ENCODE data around the gene KRT6A. TPM values are rescaled to one million over a fixed set of nuclear protein-coding genes. Genes with fewer than 3 reads are reported as not detected.

Gene KRT6A
- total and polyA plus RNA-seq, 4 donors = 0.38 to 1.8 TPM; not detected in 2

DNA sequence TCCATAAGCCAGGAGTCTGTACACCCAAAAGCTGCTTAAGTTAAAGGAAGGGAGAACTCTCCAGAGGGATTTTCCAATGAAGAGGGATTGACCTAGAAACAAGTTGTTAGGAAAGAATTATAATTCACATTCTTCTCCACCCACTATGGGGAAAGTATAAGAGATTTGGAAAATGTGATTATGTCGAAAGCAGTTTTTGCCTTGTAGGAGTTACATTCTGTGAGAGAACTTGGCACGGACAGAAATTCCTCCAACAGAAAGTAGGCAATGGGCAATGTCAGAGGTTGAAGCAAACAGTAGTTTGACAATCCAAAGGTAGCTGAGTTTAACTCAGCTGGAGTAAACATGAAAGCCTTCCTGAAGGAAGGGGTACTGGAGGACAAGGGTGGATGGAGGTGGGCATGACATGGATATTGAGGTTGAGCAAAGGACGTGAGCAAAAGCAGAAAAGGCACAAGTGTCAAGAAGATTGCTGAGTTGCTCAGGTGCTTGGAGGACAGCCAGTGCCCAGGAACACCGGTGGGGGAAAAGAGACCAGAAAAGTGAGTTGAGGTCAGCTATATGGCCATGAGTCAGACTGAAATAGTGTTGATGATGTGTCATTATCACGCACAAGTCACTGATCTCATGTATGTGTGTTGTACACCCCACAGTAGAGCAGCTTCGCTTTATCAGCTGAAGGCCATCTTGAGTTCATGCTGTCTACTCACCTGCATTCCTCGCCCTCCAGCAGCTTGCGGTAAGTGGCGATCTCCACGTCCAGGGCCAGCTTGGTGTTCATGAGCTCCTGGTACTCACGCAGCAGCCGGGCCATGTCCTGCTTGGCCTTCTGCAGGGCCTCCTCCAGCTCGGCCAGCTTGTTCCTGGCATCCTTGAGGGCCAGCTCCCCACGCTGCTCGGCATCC, 23.1 kb upstream of the KRT6A start:
- H3K4me3 ChIP-seq (ENCODE audit: low read length in 2 of 2) = no peak overlapping the region
- H3K27me3 ChIP-seq (ENCODE audit: control insufficient read depth in 1 of 2, insufficient read depth in 2 of 2, low read length in 1 of 2) = no peaks in the 10 kb centered on the region
- DNase-seq (no peak), ATAC-seq (ENCODE audit: low FRiP score) (no peak)
- intact Hi-C loops (cut with DNase I) = loop anchor here in 1 of 2 donors (10.0 kb wide), 1 partner anchor 361 kb away; no protein-coding TSS in a partner anchor
- no peak overlapping the region for H3K27ac ChIP-seq (ENCODE audit: low read depth in 1 of 2, low read length in 2 of 2)
- no peaks in the 10 kb centered on the region for H3K4me1 ChIP-seq (ENCODE audit: control insufficient read depth in 1 of 2, insufficient read depth in 2 of 2, low read length in 2 of 2)
- H3K36me3 ChIP-seq (ENCODE audit: control insufficient read depth in 1 of 2, insufficient read depth in 2 of 2, low read length in 1 of 2) = no peaks in the 10 kb centered on the region
- peaks cover 1% of the 10 kb centered on the region for H3K9me3 ChIP-seq (ENCODE audit: control insufficient read depth, low read length)
- WGBS, 2 donors = 84 to 88% methylated on average over 15 of the region's 15 CpGs

DNA sequence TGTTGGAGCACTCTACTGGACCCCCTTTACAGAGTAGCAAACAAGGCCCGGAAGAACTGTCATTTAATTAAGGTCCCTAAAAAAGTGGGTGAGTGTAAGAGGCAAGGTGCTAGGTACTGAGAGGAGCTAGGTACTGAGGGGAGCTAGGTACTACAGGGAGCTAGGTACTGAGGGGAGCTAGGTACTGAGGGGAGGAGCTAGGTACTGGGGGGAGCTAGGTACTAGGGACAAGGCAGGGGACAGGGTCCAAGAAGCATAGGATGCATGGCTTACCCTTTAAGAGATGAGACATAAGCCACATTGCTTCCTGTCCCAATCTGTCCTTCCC, 22.2 kb upstream of the KRT6A start:
- Histone ChIP-seq H3K4me3 (ENCODE audit: low read length in 2 of 2) (no peak overlapping the region), H3K27me3 (ENCODE audit: control insufficient read depth in 1 of 2, insufficient read depth in 2 of 2, low read length in 1 of 2) (no peaks in the 10 kb centered on the region), H3K36me3 (ENCODE audit: control insufficient read depth in 1 of 2, insufficient read depth in 2 of 2, low read length in 1 of 2) (no peaks in the 10 kb centered on the region), H3K27ac (ENCODE audit: low read depth in 1 of 2, low read length in 2 of 2) (no peak overlapping the region), H3K4me1 (ENCODE audit: control insufficient read depth in 1 of 2, insufficient read depth in 2 of 2, low read length in 2 of 2) (no peaks in the 10 kb centered on the region), H3K9me3 (ENCODE audit: control insufficient read depth, low read length) (peaks cover 1% of the 10 kb centered on the region)
- WGBS, 2 donors = 88 to 91% methylated on average over 1 of the region's 1 CpG
- ATAC-seq (ENCODE audit: low FRiP score) (no peak), DNase-seq (no peak)
- intact Hi-C loops (cut with DNase I) = loop anchor here in 1 of 2 donors (10.0 kb wide), 1 partner anchor 360 kb away; no protein-coding TSS in a partner anchor

DNA sequence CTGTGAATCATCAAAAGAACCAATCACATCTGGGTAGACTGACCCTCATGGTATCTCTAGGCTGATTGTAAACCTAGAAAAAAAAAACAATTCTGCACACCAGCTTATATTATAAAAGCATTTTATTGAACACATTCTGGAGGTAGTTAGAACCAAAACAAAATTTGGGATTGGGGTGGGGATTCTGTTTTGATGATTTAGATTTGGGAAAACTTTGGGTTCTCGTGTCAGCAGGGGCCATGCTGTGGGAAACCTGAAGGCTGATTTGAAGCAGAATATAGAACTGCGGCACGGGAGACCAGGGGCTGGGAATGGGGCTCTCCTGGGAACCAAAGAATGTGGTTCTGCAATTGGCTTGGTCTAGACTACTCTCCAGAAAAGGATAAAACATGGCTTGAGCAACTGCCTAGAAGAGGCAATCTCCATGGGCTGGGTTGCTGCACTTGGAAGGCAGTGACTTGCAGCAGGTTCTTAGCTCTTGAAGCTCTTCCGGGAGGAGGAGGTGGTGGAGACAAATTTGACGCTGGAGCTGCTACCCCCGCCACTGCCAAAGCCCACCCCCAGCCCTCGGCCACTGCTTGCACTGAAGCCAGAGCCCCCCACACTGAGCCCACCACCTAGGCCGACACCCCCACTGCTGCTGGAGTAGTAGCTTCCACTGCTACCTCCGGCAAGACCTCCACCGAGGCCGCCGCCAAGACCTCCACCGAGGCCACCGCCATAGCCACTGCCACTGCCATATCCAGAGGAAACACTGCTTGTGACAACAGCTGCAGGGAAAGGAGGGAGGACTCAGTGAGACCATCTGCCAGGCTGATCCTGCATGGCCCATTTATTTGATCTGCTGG, 21.6 kb upstream of the KRT6A start:
- DNase-seq = no peak
- H3K4me3 ChIP-seq (ENCODE audit: low read length in 2 of 2) = no peak overlapping the region
- no peaks in the 10 kb centered on the region for H3K27me3 ChIP-seq (ENCODE audit: control insufficient read depth in 1 of 2, insufficient read depth in 2 of 2, low read length in 1 of 2)
- 82 to 88% methylated on average over 13 to 14 of the region's 14 CpGs for WGBS, 2 donors
- H3K4me1 ChIP-seq (ENCODE audit: control insufficient read depth in 1 of 2, insufficient read depth in 2 of 2, low read length in 2 of 2) = no peaks in the 10 kb centered on the region
- no peak for ATAC-seq (ENCODE audit: low FRiP score)
- intact Hi-C loops (cut with DNase I) = loop anchor here in 1 of 2 donors (10.0 kb wide), 1 partner anchor 360 kb away; no protein-coding TSS in a partner anchor
- H3K36me3 ChIP-seq (ENCODE audit: control insufficient read depth in 1 of 2, insufficient read depth in 2 of 2, low read length in 1 of 2) = no peaks in the 10 kb centered on the region
- no peak overlapping the region for H3K27ac ChIP-seq (ENCODE audit: low read depth in 1 of 2, low read length in 2 of 2)
- H3K9me3 ChIP-seq (ENCODE audit: control insufficient read depth, low read length) = peaks cover 1% of the 10 kb centered on the region

DNA sequence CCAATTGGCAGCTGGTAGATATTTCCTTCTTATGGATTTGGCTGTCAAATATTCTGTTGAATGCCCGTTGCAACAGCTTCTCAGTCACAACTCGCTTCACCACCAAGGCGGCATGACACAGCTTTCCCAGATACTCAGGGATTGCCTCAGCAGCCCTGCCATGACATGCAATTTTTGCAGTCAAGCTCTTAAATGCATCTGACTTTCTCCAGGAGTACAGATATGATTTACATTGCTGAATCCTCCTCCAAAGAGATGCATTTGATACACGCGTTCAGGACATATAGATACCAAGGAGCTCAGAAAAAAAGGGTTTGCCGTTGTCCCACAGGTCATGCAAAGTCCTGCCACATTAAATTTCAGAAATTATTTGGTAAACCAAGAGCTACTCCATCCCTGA, 20.7 kb upstream of the KRT6A start:
- WGBS, 2 donors = 86 to 92% methylated on average over 6 of the region's 6 CpGs
- H3K4me1 ChIP-seq (ENCODE audit: control insufficient read depth in 1 of 2, insufficient read depth in 2 of 2, low read length in 2 of 2) = no peaks in the 10 kb centered on the region
- DNase-seq = no peak

DNA sequence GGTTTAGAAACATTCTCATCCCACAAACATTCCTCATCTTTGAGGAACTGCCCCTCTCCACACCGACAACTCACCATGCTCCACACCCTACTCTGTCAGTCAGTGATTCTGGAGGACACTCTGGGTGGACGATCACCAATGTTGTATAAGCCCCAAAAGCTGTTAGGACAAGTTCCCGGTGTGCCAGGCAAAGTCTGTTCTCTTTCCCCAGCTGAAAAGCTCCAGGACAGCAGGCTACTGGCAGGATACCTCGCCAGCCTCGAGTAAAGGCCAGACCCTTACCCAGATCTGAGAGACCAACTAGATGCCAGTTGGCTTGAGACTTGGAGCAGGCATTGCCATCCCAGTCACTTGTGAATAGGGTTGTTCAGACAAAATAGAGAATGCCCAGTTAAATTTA, 15.2 kb upstream of the KRT6A start:
- Histone ChIP-seq H3K4me1 (ENCODE audit: control insufficient read depth in 1 of 2, insufficient read depth in 2 of 2, low read length in 2 of 2) (no peaks in the 10 kb centered on the region), H3K27me3 (ENCODE audit: control insufficient read depth in 1 of 2, insufficient read depth in 2 of 2, low read length in 1 of 2) (no peaks in the 10 kb centered on the region), H3K9me3 (ENCODE audit: control insufficient read depth, low read length) (peaks cover 1% of the 10 kb centered on the region), H3K36me3 (ENCODE audit: control insufficient read depth in 1 of 2, insufficient read depth in 2 of 2, low read length in 1 of 2) (no peaks in the 10 kb centered on the region), H3K4me3 (ENCODE audit: low read length in 2 of 2) (no peak overlapping the region), H3K27ac (ENCODE audit: low read depth in 1 of 2, low read length in 2 of 2) (no peak overlapping the region)
- no peak for DNase-seq
- 77 to 79% methylated on average over 5 of the region's 5 CpGs for WGBS, 2 donors
- intact Hi-C loops (cut with DNase I) = loop anchor here in 1 of 2 donors (5.0 to 10.0 kb wide), 2 partner anchors 133 to 351 kb away; no protein-coding TSS in a partner anchor
- ATAC-seq (ENCODE audit: low FRiP score) = no peak

More for the DNA sequence above, 20.7 kb upstream of the KRT6A start:
- H3K4me3 ChIP-seq (ENCODE audit: low read length in 2 of 2) = no peak overlapping the region
- intact Hi-C loops (cut with DNase I) = loop anchor here in 1 of 2 donors (10.0 kb wide), 1 partner anchor 359 kb away; no protein-coding TSS in a partner anchor
- H3K27me3 ChIP-seq (ENCODE audit: control insufficient read depth in 1 of 2, insufficient read depth in 2 of 2, low read length in 1 of 2) = no peaks in the 10 kb centered on the region
- no peaks in the 10 kb centered on the region for H3K36me3 ChIP-seq (ENCODE audit: control insufficient read depth in 1 of 2, insufficient read depth in 2 of 2, low read length in 1 of 2)
- no peak for ATAC-seq (ENCODE audit: low FRiP score)
- H3K27ac ChIP-seq (ENCODE audit: low read depth in 1 of 2, low read length in 2 of 2) = no peak overlapping the region
- peaks cover 1% of the 10 kb centered on the region for H3K9me3 ChIP-seq (ENCODE audit: control insufficient read depth, low read length)

DNA sequence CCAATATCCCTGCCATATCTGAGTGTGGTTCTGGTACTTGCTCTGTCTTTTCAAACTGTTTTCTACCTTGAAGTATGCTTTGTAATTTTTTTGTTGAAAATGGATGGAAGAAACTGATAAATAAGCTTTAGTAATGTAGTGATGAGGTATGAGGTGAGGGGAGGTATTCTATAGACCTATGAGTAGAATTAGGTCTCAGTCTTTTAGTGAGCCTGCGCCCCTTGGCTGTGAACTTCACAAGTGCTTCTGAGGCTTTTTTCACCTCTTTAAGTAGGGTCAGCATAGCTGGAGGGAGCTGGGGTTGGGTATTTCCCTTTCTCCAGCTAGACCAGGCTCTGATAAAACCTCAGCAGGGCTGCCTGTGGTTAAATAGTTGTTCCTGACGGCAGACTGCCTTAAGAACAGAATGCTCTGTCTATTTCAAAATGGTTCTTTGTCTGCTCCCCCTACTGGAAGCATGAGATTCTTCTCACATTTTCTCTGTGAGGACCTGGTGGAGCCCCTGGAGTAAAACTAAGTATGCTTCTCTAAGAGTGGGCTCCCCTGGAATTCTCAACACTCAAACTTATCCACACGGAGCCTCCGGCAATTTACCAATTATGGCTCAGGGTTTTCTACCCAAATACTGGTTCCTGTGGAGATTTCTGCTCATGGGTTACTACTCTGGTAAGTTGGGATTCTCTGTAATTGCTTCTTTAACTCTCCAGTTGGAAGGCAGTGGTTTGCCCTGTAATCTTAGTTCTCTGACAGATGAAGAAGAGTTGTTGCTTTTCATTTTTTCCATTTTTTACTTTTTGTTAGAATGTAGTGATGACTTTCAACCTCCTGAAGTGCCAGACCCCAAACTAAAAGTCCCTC, 14.0 kb upstream of the KRT6A start:
- ATAC-seq (ENCODE audit: low FRiP score) = no peak
- no peak for DNase-seq
- 36 to 39% methylated on average over 4 of the region's 4 CpGs for WGBS, 2 donors
- no peak overlapping the region for H3K4me3 ChIP-seq (ENCODE audit: low read length in 2 of 2)
- H3K4me1 ChIP-seq (ENCODE audit: control insufficient read depth in 1 of 2, insufficient read depth in 2 of 2, low read length in 2 of 2) = no peaks in the 10 kb centered on the region
- intact Hi-C loops (cut with DNase I) = loop anchor here in 1 of 2 donors (5.0 to 10.0 kb wide), 2 partner anchors 132 to 350 kb away; no protein-coding TSS in a partner anchor
- peaks cover 1% of the 10 kb centered on the region for H3K9me3 ChIP-seq (ENCODE audit: control insufficient read depth, low read length)
- H3K36me3 ChIP-seq (ENCODE audit: control insufficient read depth in 1 of 2, insufficient read depth in 2 of 2, low read length in 1 of 2) = no peaks in the 10 kb centered on the region
- H3K27ac ChIP-seq (ENCODE audit: low read depth in 1 of 2, low read length in 2 of 2) = no peak overlapping the region
- no peaks in the 10 kb centered on the region for H3K27me3 ChIP-seq (ENCODE audit: control insufficient read depth in 1 of 2, insufficient read depth in 2 of 2, low read length in 1 of 2)

DNA sequence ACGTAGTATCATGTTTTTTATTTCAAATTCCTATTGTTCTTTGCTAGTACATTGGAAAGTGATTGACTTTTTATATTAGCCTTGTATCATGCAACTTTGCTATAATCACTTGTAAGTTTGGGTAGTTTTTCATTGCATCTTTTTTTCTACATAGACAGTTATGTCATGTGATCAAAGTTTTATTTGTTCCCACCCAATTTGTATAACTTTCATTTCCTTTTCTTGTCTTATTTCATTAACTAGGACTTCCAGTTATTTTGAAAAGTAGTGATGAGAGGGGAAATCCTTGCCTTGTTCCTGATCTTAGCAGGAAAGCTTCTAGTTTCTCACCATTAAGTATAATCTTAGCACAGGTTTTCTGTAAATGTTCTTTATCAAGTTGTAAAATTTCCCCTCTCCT, 9.8 kb upstream of the KRT6A start:
- 85 to 91% methylated on average over 1 of the region's 1 CpG for WGBS, 2 donors
- no peaks in the 10 kb centered on the region for H3K4me1 ChIP-seq (ENCODE audit: control insufficient read depth in 1 of 2, insufficient read depth in 2 of 2, low read length in 2 of 2)
- no peak for ATAC-seq (ENCODE audit: low FRiP score)

DNA sequence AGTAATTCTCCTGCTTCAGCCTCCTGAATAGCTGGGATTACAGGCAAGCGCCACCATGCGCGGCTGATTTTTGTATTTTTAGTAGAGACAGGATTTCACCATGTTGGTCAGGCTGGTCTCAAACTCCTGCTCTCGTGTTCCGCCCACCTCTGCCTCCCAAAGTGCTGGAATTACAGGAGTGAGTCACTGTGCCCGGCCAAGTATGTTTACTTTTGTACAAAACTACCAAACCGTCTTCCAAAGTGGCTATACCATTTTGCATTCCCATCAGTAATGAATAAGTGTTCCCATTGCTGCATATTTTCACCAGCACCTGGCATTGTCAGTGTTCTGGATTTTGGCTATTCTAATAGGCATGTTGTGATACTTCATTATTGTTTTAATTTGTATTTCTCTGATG, 8.4 kb upstream of the KRT6A start:
- DNase-seq (no peak), ATAC-seq (ENCODE audit: low FRiP score) (no peak)
- Histone ChIP-seq H3K9me3 (ENCODE audit: control insufficient read depth, low read length) (peaks cover 2% of the 10 kb centered on the region), H3K4me1 (ENCODE audit: control insufficient read depth in 1 of 2, insufficient read depth in 2 of 2, low read length in 2 of 2) (no peaks in the 10 kb centered on the region), H3K4me3 (ENCODE audit: low read length in 2 of 2) (no peak overlapping the region), H3K27me3 (ENCODE audit: control insufficient read depth in 1 of 2, insufficient read depth in 2 of 2, low read length in 1 of 2) (no peaks in the 10 kb centered on the region), H3K36me3 (ENCODE audit: control insufficient read depth in 1 of 2, insufficient read depth in 2 of 2, low read length in 1 of 2) (no peaks in the 10 kb centered on the region), H3K27ac (ENCODE audit: low read depth in 1 of 2, low read length in 2 of 2) (no peak overlapping the region)
- intact Hi-C loops (cut with DNase I) = loop anchor here in 1 of 2 donors (10.0 kb wide), 1 partner anchor 127 kb away; no protein-coding TSS in a partner anchor
- WGBS, 2 donors = 73 to 74% methylated on average over 7 of the region's 7 CpGs

More for the DNA sequence above, 9.8 kb upstream of the KRT6A start:
- intact Hi-C loops (cut with DNase I) = loop anchor here in 1 of 2 donors (10.0 kb wide), 1 partner anchor 128 kb away; no protein-coding TSS in a partner anchor
- Histone ChIP-seq H3K27ac (ENCODE audit: low read depth in 1 of 2, low read length in 2 of 2) (no peak overlapping the region), H3K36me3 (ENCODE audit: control insufficient read depth in 1 of 2, insufficient read depth in 2 of 2, low read length in 1 of 2) (no peaks in the 10 kb centered on the region), H3K27me3 (ENCODE audit: control insufficient read depth in 1 of 2, insufficient read depth in 2 of 2, low read length in 1 of 2) (no peaks in the 10 kb centered on the region), H3K4me3 (ENCODE audit: low read length in 2 of 2) (no peak overlapping the region), H3K9me3 (ENCODE audit: control insufficient read depth, low read length) (peaks cover 2% of the 10 kb centered on the region)
- DNase-seq = no peak

Measured in aorta (tissue), 5 donors.